Thyroid gland (tissue), 4 donors: ENCODE data around the gene TMED5.

ENCODE experiments used
- POLR2A ChIP-seq, 2 donors: fragments of 450-650 bp; IDR thresholded peaks; one replicate each; pipeline ENCODE4 v1.6.1; 2017; ENCODE audit warnings: antibody characterized with exemption in 2 of 2, mild to moderate bottlenecking in 2 of 2, moderate library complexity in 1 of 2
- TF ChIP-seq, protein P1 (sequence below), 6 experiments: fragments of 200-600 bp in 3 of 6; fragments of 450-650 bp in 3 of 6; sonication (generic) in 3 of 6; IDR thresholded peaks; one replicate each; pipeline ENCODE4 v1.5.1; 2016 to 2019; ENCODE audit warnings: antibody characterized with exemption in 6 of 6, mild to moderate bottlenecking in 2 of 6, inconsistent platforms in 1 of 6, moderate library complexity in 1 of 6

DNA sequence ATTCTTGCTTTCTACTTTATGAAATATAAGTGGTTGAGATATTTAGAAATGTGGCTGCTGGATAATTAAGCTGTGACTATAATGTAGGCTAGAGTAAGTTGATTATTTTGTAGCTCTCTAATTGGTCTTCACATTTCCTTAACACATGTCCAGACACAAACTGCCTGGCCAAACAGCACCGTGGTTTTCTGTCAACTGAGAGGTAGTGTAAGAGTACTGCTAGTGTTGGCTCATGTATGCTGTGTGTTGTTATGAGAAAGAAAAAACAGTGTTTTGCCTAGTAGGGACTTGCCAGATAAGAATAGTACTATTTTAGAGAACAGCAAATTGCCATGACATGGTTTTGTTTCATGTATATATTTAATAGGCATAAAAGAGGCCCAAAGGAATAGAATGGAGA lies 37.1 kb downstream of the TMED5 start:
- TF ChIP-seq POLR2A (IDR thresholded peaks at IDR 0.05): no peak
- TF ChIP-seq, protein P1, sequence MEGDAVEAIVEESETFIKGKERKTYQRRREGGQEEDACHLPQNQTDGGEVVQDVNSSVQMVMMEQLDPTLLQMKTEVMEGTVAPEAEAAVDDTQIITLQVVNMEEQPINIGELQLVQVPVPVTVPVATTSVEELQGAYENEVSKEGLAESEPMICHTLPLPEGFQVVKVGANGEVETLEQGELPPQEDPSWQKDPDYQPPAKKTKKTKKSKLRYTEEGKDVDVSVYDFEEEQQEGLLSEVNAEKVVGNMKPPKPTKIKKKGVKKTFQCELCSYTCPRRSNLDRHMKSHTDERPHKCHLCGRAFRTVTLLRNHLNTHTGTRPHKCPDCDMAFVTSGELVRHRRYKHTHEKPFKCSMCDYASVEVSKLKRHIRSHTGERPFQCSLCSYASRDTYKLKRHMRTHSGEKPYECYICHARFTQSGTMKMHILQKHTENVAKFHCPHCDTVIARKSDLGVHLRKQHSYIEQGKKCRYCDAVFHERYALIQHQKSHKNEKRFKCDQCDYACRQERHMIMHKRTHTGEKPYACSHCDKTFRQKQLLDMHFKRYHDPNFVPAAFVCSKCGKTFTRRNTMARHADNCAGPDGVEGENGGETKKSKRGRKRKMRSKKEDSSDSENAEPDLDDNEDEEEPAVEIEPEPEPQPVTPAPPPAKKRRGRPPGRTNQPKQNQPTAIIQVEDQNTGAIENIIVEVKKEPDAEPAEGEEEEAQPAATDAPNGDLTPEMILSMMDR (IDR thresholded peaks at IDR 0.05): no peak
